ENCODE measurements around the gene ANKRD6. TPM values are rescaled to one million over a fixed set of nuclear protein-coding genes. Genes with fewer than 3 reads are reported as not detected.

ANKRD6 gene
- 2.1 and 3.9 TPM in 2 replicates for total RNA-seq

GRCh38 chr6:89432875-89433251, at the start of gene ANKRD6:
TSS of gene ANKRD6 (plus strand) at chr6:89433152. CDS start at chr6:89566977, 133,825 bp downstream.

DNA sequence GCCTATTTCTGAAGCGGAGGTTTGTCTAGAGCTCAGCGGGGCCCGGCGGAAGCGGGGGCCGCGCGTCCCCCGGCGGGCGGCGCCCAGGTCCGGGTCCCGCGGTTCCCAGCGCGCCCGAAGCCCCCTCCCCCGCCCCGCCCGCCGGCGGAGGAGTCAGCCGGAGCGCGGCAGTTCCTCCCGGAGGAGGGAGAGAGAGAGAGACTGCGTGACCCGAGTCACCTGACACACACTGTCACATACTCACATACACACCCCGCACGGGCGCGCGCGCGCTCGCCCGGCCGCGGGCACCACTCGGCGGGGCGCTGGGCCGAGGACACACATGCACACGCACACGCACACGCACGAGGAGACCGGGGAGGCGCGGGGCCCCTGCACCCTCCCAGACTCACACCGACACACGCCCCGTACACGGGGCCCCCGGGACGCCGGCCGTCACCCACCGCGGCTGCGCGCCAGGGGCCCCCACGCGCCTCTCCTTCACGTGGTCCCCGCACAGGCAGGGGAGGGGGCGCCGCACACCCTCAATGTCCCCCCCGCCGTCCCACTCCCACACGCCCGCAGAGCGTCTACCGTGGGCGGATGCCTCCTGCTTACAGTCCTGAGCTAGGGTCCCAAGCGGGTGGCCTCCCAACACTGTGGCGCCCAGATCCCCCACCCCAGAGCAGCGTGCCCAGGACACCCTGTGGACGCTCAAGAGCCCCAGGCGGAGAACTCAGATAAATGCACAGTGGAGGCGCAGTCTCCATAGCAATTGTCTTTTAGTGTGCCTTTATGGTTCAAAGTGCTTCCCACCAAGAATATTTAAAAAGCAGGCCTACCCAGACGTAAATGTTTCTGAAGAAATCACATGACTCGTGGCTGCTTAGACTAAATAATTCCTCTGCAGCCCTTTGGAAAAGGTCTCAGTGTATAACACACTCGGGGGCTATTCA, 20.6 kb upstream of the ANKRD6 start, which contains the start of gene RRAGD:
TSS of gene RRAGD (minus strand) at position 203 of the 935 bp plus-strand sequence. CDS start 280 bp downstream, outside the sequence.

DNA sequence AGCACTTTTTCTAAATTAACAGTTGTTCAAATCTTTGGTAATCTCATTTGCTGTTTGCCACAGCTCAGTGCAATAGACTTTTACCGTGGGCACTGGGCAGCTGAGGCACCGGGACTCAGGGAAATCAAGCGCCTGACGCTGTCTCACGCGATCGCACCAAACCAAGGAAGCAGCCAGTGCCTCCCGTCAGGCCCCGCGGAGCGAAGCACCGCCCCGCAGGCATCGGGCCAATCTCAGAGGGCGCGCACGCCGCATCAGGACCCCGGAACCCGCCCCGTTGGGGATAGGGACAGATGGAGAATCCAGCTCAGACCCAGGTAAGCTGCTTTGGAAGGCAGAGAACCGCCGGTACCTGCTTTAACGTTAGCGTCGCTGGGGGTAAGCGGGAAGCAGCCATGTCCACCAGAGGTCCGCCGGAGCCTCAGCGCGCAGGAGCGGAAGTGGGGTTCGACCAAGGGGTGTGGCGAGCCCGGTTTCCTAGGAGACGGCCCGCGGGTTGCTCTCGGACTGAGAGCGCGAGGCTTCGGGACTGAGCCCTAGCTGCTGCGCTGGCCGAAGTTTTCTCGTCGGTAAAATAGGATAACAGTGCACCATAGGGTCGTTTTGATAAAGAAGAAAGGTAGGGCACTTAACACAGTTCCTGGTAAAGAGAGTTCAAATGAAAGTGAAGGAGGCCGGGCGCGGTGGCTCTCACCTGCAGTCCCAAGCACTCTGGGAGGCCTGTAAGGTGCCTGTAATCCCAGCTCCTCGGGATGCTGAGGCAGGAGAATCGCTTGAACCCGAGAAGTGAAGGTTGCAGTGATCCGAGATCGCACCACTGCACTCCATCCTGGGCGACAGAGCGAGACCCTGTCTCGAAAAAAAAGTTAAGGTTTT, 205.6 kb downstream of the ANKRD6 start, which contains the start of gene LYRM2:
TSS of gene LYRM2 (minus strand) at position 428 of the 876 bp plus-strand sequence. CDS start at position 397, 31 bp downstream.

Other genes starting within 250 kb of the ANKRD6 start
- gene GABRR1, start 215.8 kb upstream of the ANKRD6 start, total RNA-seq, result not detected in 2 replicates
- gene GABRR2, start 117.9 kb upstream of the ANKRD6 start, total RNA-seq, result under 0.01 and 0.18 TPM in 2 replicates
- gene UBE2J1, start 80.4 kb upstream of the ANKRD6 start, total RNA-seq, result 35.9 and 41.0 TPM in 2 replicates
- 0.37 and 0.59 TPM in 2 replicates for gene RRAGD, start 20.9 kb upstream of the ANKRD6 start, total RNA-seq
- 22.1 and 26.7 TPM in 2 replicates for gene LYRM2, start 205.6 kb downstream of the ANKRD6 start, total RNA-seq